HG03159 (cell line): ENCODE data around the gene GPR17.

Source experiments
- ATAC-seq: cut with Tn5 transposase; IDR thresholded peaks from one replicate; pipeline ENCODE4 v1.9.1; 2021; ENCODE audit warnings: mild to moderate bottlenecking, moderate library complexity; ENCODE audit not compliant: unreplicated experiment

The GPR17 gene

GRCh38 chr2:127640082-127641072, 5.6 kb upstream of the GPR17 start:
- no peak for ATAC-seq

GRCh38 chr2:127641133-127641532, 4.8 kb upstream of the GPR17 start:
- ATAC-seq, result no peak

DNA sequence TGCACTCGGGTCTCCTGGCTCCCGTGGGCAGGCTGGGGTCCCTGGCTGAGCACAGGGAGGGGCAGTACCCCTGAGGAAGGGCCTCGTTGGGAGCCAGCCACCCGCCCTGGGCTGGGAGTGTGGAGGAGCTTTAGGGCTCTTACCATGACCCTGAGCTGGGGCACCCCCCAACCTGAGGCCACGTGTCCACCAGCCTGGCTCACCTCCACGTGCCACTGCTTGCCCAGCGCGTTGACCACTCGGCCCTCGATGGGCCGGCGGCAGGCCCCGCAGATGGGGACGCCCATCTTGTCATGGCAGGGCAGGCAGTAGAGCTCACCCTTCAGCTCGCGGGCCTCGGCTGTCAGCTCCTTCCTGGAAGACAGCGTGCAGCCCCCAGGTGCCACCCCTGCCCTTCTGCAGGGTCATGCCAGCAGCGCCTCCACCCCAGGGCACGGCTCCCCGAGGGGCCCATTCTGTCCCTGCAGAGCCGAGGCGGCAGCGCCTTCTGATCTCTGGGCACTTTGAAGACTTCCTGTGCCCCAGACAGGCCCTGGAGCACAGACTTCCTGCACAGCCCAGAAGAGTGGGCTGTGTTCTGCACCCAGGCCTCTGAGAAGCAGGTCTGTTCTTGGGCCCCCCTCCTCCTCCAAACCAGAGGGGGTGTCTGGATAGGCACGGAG, 4.0 kb upstream of the GPR17 start:
- ATAC-seq, result no peak

GRCh38 chr2:127642706-127643438, 3.1 kb upstream of the GPR17 start:
- no peak for ATAC-seq

GRCh38 chr2:127643439-127644065, 2.4 kb upstream of the GPR17 start:
- no peak for ATAC-seq

- no peak for ATAC-seq
Observed at GRCh38 chr2:127644066-127645025, 1.6 kb upstream of the GPR17 start.

DNA sequence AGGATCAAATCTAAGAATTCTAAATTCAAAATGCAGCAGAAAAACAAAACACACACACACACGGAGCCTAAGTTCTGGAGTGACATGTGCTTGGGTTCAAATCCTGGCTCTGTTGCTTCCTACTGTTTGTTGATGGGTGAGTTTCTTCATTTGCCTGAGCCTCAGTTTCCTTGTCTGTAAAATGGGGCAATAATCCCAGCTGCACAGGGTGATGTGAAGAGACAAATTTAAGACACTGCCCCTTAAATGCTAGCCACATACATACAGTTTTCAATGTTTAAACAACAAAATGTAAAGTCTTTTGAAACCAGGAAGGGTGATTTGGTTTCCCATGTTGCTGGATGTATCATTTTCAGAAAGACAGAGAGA, 943 bp upstream of the GPR17 start:
- ATAC-seq, result no peak

DNA sequence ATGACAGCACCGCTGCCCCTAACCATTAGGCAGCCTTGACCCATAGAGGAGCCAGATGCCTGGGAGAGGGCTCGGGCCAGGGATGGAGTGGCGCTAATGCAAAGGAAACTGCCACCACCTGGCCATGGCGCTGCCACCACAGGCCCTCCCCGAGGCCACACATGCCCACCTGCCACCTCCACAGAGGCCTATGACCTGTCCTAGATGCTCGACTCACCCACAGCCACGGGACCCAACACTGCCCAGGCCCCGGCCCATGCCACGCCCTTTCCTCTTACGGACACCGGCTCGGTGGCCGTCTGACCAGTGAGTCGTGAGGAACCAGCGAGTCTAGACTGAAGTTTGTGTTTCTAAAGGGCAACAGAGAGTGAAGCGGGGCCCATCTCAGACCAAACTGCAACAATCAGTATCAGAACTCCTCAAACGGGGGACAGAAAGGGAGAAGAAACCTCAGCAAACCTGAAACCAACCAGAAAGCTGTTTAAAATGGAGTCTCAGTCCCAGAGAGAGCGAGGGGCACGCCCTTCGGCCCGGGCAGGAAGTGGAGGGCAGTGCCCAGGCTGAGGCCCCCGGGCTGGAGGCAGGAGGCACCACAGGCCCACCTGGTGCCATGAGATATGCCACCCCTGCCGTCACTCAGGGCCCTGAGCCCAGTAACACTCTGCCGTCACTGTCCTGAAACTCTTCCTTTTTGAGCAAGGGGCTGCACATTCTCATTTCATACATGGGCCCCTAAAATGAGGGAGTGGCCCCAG, 711 bp downstream of the GPR17 start:
- no peak for ATAC-seq

DNA sequence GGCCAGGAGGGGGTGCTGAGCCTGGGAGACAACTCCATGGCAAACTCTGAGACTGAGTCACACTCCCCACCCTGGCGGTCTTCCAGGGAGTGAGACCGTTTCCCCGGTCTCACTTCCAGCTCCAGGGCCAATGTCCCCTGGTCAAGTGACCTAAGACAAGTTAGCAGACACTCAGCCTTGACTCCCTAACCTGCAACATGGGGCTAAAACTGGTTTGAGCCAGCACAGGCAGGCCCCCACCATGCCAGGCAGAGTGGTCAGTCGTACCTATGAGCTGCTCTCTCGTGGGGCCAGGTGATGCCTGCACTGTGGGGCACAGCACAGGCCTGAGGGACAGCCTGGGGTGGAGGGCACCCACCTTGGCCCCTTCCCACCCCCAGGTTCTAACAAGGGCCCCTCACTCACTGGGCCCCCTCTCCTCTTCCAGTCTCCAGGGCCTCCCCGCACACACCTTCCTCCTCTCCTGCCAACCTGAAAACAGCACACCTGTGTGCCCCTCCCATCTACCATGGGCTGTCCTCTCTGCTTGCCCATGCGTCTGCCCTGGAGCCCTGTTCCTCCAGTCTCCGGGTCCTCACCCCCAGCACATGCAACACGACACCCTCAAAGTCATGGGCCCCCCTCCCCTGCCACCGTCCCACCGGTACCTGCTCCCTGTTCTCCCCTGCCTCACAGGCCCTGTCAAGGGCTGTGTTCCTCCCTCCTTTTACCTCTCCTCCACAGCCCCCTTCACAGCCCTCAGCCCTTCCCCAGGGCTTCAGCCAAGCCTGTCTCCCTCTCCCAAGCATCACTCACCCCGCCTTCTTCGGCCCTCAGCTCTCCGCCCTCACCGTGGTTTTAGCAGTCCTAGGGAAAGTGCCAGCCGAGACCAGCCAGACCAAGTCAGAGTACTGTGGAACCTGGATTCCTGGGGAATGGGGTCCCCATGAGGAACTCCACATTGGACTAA, 1.6 kb downstream of the GPR17 start:
- no peak for ATAC-seq

DNA sequence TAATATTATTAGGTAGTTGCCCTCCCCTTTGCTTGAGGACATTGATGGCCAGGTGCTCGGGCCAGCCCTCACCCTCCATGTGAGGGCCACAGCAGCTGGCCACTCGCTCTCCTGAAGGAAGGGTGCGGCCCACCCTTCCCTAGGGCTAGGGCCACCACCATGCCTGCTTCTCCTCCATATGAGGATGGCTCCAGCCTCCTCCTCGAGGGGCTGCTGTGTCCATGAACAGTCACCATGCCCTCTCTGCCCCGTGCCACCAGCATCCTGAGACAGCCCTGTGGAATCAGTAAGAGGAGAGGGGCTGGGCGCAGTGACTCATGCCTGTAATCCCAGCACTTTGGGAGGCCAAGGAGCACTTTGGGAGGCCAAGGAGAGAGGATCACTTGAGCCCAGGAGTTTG, 2.4 kb downstream of the GPR17 start:
- no peak for ATAC-seq

DNA sequence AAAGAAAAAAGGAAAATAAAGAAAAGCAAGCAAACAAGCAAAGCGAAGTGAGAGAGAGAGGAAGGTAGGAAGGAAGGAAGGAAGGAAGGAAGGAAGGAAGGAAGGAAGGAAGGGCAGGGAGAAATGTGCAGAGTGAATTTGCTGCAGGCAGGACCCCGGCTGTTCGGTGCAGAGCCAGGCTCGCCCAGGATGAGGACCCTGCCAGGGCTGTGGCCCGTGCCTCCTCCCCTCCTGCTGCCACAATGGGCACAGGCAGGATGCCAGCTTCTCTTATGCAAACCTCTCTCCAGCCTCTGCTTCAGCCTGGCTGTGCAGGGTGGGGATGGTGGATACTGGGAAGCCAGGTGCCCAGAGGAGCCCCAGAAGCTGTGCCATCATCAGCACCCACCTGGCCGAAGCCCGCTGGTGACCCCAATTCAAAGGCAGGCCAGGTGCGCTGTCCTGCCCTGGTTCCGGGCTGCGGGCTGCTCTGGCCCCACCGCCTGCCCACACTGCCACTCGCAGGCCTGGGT, 3.2 kb downstream of the GPR17 start:
- no peak for ATAC-seq

DNA sequence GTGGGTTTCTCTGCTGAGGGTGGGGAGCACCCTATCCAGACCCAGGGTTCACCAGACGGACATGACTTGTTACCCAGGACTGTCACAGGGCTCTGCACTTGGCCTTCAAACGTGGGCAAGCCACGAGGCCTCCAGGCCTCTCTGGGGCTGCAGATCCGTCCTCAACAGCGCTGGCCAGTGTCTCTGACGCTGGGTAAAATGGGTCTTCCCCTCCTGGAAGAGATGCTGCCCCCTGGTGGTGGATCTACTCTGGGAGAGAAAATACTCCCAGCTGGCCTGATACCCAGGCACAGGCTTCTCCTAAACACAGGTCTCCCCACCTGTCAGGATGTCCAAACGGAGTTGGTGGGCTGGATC, 3.7 kb downstream of the GPR17 start:
- peak; percentile 63 for ATAC-seq

DNA sequence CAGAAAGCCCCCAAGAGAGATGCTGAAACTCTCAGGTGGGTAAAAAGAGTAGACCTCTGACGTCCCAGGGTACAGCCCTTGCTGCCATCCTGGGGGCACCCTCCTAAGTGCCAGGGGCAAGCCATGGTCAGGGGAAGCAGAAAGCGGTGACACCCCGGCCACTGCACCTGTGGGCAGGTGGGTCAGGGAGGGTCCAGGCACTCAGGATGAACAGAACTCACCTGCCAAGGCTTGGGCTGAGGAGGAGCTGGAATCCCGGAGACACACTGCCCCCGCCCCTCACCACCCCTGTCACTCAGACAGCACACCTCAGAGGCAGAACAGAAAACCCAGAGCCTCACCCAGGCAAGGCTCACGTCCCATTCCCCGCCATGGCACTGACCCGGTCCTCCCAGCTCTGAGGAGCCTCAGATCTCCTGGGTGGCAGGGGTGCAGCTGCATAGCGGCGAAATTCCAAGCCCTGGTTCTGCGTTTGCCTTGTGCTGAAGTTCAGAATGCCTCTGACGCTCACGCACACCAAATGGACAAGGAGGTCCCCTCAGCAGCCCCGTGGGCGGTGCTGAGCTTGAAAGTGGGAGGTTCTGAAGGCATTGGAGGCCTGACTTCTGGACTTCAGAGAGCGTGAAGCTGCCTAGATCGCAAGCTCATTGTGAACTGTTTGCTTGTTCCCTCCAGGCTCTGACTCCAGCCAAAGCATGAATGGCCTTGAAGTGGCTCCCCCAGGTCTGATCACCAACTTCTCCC, 4.3 kb downstream of the GPR17 start:
- peak; percentile 8 for ATAC-seq

- no peak for ATAC-seq
Observed at GRCh38 chr2:127650785-127651380, 4.9 kb downstream of the GPR17 start.

DNA sequence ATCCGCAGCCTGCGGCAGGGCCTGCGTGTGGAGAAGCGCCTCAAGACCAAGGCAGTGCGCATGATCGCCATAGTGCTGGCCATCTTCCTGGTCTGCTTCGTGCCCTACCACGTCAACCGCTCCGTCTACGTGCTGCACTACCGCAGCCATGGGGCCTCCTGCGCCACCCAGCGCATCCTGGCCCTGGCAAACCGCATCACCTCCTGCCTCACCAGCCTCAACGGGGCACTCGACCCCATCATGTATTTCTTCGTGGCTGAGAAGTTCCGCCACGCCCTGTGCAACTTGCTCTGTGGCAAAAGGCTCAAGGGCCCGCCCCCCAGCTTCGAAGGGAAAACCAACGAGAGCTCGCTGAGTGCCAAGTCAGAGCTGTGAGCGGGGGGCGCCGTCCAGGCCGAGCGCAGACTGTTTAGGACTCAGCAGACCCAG, 5.4 kb downstream of the GPR17 start:
- no peak for ATAC-seq

DNA sequence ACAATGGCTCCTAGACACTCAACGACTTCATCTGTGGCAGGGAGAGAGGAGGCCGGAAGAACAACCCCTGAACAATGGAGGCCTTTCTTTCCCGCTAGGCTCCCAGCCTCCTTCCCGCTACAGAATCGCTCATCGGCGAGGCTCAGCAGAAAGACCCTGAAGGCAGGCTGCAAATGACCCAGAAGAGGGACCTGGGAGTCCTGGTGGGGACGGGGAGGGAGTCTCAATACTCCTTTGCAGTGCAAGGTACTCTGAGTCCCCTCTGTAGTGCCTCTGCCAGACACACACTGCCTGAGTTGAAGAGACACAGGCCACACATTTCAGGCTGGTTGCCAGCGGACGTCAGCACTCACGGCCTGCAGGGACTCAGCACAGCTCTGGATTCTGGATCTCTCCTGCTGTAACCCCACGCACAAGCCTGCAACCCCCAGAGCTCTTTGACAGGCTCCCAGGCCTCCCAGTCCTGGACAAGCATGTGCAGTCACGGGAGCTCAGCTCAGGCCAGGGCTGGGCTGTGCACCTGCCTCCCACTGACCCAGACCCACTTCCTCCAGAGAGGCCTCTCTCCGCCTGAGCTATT, 6.1 kb downstream of the GPR17 start:
- ATAC-seq, result no peak
